H1 (cell line): ENCODE data around the gene SLC19A1. TPM values are rescaled to one million over a fixed set of nuclear protein-coding genes. Genes with fewer than 3 reads are reported as not detected.

Source experiments
- CTCF ChIA-PET: fragments of 300-600 bp; sonication (Branson Sonifier 250); formaldehyde crosslinking; loops from one replicate; lab custom pipeline; 2021; ENCODE audit not compliant: partially characterized antibody; lab: Charles Lee
- POLR2A ChIA-PET: fragments of 300-600 bp; sonication (Branson Sonifier 250); formaldehyde crosslinking; loops from one replicate; lab custom pipeline; 2021; ENCODE audit warnings: inconsistent platforms; ENCODE audit not compliant: partially characterized antibody; lab: Charles Lee
- DNase-seq, 2 experiments: peaks; one replicate each; pipeline versions ENCODE4 v3.0.0 to v3.0.0-alpha.2; 2010 to 2022; ENCODE audit warnings: low spot score in 2 of 2, low read depth in 1 of 2, mixed read lengths in 1 of 2
- FAIRE-seq: peaks from 2 replicates; lab custom pipeline; 2011; peaks lifted over from hg19 to GRCh38; lab: Jason Lieb, UNC
- H2AFZ ChIP-seq: 2 replicates; pipeline ENCODE4 v1.8.1; 2012; ENCODE audit warnings: low read length, inconsistent platforms
- H2AK5ac ChIP-seq: 2 replicates; pipeline ENCODE4 v1.6.1; 2013; ENCODE audit warnings: low read depth, low read length
- H2BK120ac ChIP-seq: replicated peaks from 2 replicates; pipeline ENCODE3; 2013; ENCODE audit warnings: low read depth, low read length, inconsistent platforms
- H2BK12ac ChIP-seq: 2 replicates; pipeline ENCODE4 v1.6.1; 2013; ENCODE audit warnings: low read depth, low read length
- H2BK15ac ChIP-seq: 2 replicates; pipeline ENCODE4 v1.6.1; 2013; ENCODE audit warnings: low read length
- H2BK20ac ChIP-seq: 2 replicates; pipeline ENCODE4 v1.6.1; 2013; ENCODE audit warnings: low read length
- H2BK5ac ChIP-seq: 2 replicates; pipeline ENCODE4 v1.6.1; 2013; ENCODE audit warnings: low read depth, low read length
- H3K14ac ChIP-seq: 2 replicates; pipeline ENCODE4 v1.6.1; 2013; ENCODE audit warnings: inconsistent platforms; ENCODE audit not compliant: insufficient read length
- H3K18ac ChIP-seq: 2 replicates; pipeline ENCODE4 v1.6.1; 2013; ENCODE audit warnings: low read length; ENCODE audit errors: extremely low read depth
- H3K23ac ChIP-seq: 2 replicates; pipeline ENCODE4 v1.6.1; 2013; ENCODE audit warnings: inconsistent platforms; ENCODE audit not compliant: insufficient read length
- H3K23me2 ChIP-seq: 2 replicates; pipeline ENCODE4 v1.6.1; 2013; ENCODE audit warnings: low read depth, low read length
- H3K27ac ChIP-seq: 2 replicates; pipeline ENCODE4 v1.6.1; 2011; ENCODE audit warnings: low read depth, low read length, inconsistent platforms
- H3K27me3 ChIP-seq, 4 experiments: replicated peaks in 1 of 4; 1 replicate in 1 of 4; 2 replicates in 3 of 4; pipeline versions ENCODE4 v1.6.1 to v1.8.1; 2011 to 2013; ENCODE audit warnings: low read length in 3 of 4, mild to moderate bottlenecking in 3 of 4, inconsistent platforms in 2 of 4, mixed read lengths in 2 of 4, moderate library complexity in 1 of 4; ENCODE audit not compliant: control insufficient read depth in 3 of 4, insufficient read depth in 3 of 4; ENCODE audit errors: extremely low read depth in 1 of 4
- H3K36me3 ChIP-seq, 4 experiments: 2 replicates each; pipeline versions ENCODE4 v1.6.1 to v1.8.1; 2011 to 2013; ENCODE audit warnings: mild to moderate bottlenecking in 4 of 4, low read length in 3 of 4, moderate library complexity in 2 of 4, control low read depth in 1 of 4, inconsistent platforms in 1 of 4; ENCODE audit not compliant: insufficient read depth in 4 of 4, control insufficient read depth in 2 of 4
- H3K4ac ChIP-seq: replicated peaks from 2 replicates; pipeline ENCODE3; 2013; ENCODE audit warnings: low read length, low read depth, mixed read lengths, inconsistent platforms; ENCODE audit not compliant: insufficient read length
- H3K4me1 ChIP-seq, 4 experiments: replicated peaks in 1 of 4; 1 replicate in 1 of 4; 2 replicates in 3 of 4; pipeline versions ENCODE4 v1.6.1 to v1.8.1; 2011 to 2013; ENCODE audit warnings: low read length in 3 of 4, inconsistent platforms in 2 of 4, mixed read lengths in 1 of 4; ENCODE audit not compliant: insufficient read depth in 4 of 4, control insufficient read depth in 3 of 4
- H3K4me2 ChIP-seq, 2 experiments: 2 replicates each; pipeline versions ENCODE4 v1.6.1 to v1.8.1; 2011 to 2013; ENCODE audit warnings: low read depth in 2 of 2, low read length in 2 of 2, control low read depth in 1 of 2, inconsistent platforms in 1 of 2, mild to moderate bottlenecking in 1 of 2; ENCODE audit not compliant: insufficient read depth in 1 of 2
- H3K4me3 ChIP-seq, 4 experiments: fragments of 200-600, 300-600 bp in 1 of 4; sonication (generic), shearing (Covaris generic), sonication (Bioruptor Twin) in 1 of 4; 2 replicates each; pipeline versions ENCODE4 v1.5.1 to v1.8.1; 2011 to 2016; ENCODE audit warnings: low read length in 4 of 4, low read depth in 3 of 4, control low read depth in 2 of 4, inconsistent platforms in 2 of 4, mild to moderate bottlenecking in 2 of 4, mixed read lengths in 1 of 4, moderate library complexity in 1 of 4; ENCODE audit not compliant: insufficient read depth in 2 of 4; ENCODE audit errors: extremely low read depth in 1 of 4
- H3K56ac ChIP-seq: replicated peaks from 2 replicates; pipeline ENCODE3; 2013; ENCODE audit warnings: low read depth, mild to moderate bottlenecking, mixed read lengths, low read length, inconsistent platforms; ENCODE audit not compliant: insufficient read length
- H3K79me1 ChIP-seq: 2 replicates; pipeline ENCODE4 v1.6.1; 2013; ENCODE audit warnings: low read depth, low read length, control low read depth
- H3K79me2 ChIP-seq, 2 experiments: 2 replicates each; pipeline versions ENCODE4 v1.6.1 to v1.8.1; 2012 to 2013; ENCODE audit warnings: low read length in 2 of 2, mild to moderate bottlenecking in 2 of 2, inconsistent platforms in 1 of 2; ENCODE audit not compliant: insufficient read depth in 2 of 2, control insufficient read depth in 1 of 2
- H3K9ac ChIP-seq, 4 experiments: replicated peaks in 1 of 4; 1 replicate in 1 of 4; 2 replicates in 3 of 4; pipeline versions ENCODE4 v1.6.1 to v1.8.1; 2011 to 2013; ENCODE audit warnings: low read depth in 3 of 4, low read length in 3 of 4, control low read depth in 2 of 4, mild to moderate bottlenecking in 2 of 4, moderate library complexity in 2 of 4, inconsistent platforms in 1 of 4; ENCODE audit errors: extremely low read depth in 1 of 4
- H3K9me3 ChIP-seq, 2 experiments: 2 replicates each; pipeline versions ENCODE4 v1.6.1 to v1.8.1; 2012 to 2013; ENCODE audit warnings: mild to moderate bottlenecking in 2 of 2, moderate library complexity in 2 of 2, control low read depth in 1 of 2, inconsistent platforms in 1 of 2, low read depth in 1 of 2, low read length in 1 of 2, mixed read lengths in 1 of 2; ENCODE audit not compliant: insufficient read depth in 2 of 2
- H4K20me1 ChIP-seq, 2 experiments: replicated peaks in 1 of 2; 2 replicates each; pipeline versions ENCODE3 to v1.8.1; 2011 to 2013; ENCODE audit warnings: inconsistent platforms in 2 of 2, low read length in 2 of 2, mild to moderate bottlenecking in 1 of 2; ENCODE audit not compliant: insufficient read depth in 2 of 2, control insufficient read depth in 1 of 2
- H4K5ac ChIP-seq: 2 replicates; pipeline ENCODE4 v1.6.1; 2013; ENCODE audit warnings: low read length, low read depth, mixed read lengths, inconsistent platforms; ENCODE audit not compliant: insufficient read length
- H4K8ac ChIP-seq: 2 replicates; pipeline ENCODE4 v1.8.0; 2013; ENCODE audit warnings: mild to moderate bottlenecking, moderate library complexity, low read length, inconsistent platforms; ENCODE audit not compliant: insufficient read depth; ENCODE audit errors: extremely low read depth
- H4K91ac ChIP-seq: replicated peaks from 2 replicates; pipeline ENCODE3; 2013; ENCODE audit warnings: low read length, mixed read lengths, inconsistent platforms; ENCODE audit not compliant: insufficient read length
- SP4 ChIP-seq: IDR thresholded peaks from 2 replicates; pipeline ENCODE4 v1.6.1; 2012; ENCODE audit warnings: low read length, inconsistent platforms
- WGBS, 2 experiments: shearing (Covaris generic) in 1 of 2; methylation state at CpG; one replicate each; pipeline versions ENCODE4 v1.1.6 to v1.1.7; 2013 to 2015; ENCODE audit warnings: low lambda C conversion rate in 2 of 2, mixed read lengths in 2 of 2, inconsistent platforms in 1 of 2, low coverage in 1 of 2, missing lambda C conversion rate in 1 of 2; ENCODE audit not compliant: insufficient replicate concordance in 2 of 2, insufficient coverage in 1 of 2, insufficient read length in 1 of 2; ENCODE audit errors: extremely low coverage in 1 of 2, missing lambda C conversion rate in 1 of 2; 5-methylcytosine and 5-hydroxymethylcytosine counted together
- polyA plus RNA-seq, 7 experiments: library from polyadenylated mRNA; depleted of rRNA in 3 of 7; stranded (reverse) in 5 of 7; unstranded in 2 of 7; fragments of >200 nt in 5 of 7; fragments of 200-250 nt in 2 of 7; gene quantifications; 1 replicate in 5 of 7; 2 replicates in 1 of 7; 4 replicates in 1 of 7; pipeline versions ENCODE4 v1.2.1 to v1.2.3, GENCODE V29; 2011 to 2013; ENCODE audit warnings: missing spikeins in 2 of 7, mixed read lengths in 2 of 7
- total RNA-seq: library from RNA; stranded (reverse); fragmentation: NEBNext Ultra II Directional; extraction: Animal tissue kit (Norgen Biotek cat#: 25700); gene quantifications from 2 replicates; pipeline ENCODE4 v1.2.1, GENCODE V29; 2021
- TF ChIP-seq, protein P1 (sequence below), 3 experiments: IDR thresholded peaks; 1 replicate in 2 of 3; 2 replicates in 1 of 3; pipeline versions ENCODE4 v1.5.1 to v1.6.1; 2011; ENCODE audit warnings: low read length in 3 of 3, mild to moderate bottlenecking in 3 of 3, inconsistent platforms in 2 of 3, low read depth in 1 of 3, moderate library complexity in 1 of 3; ENCODE audit not compliant: insufficient read depth in 1 of 3; ENCODE audit errors: control extremely low read depth in 1 of 3

Gene SLC19A1
- total and polyA plus RNA-seq, 2 of the 8 experiments (the other 6 are each of a cell fraction or from before 2014, with no cell fraction given) = 31.6 to 43.8 TPM

GRCh38 chr21:45473496-45474322 lies 68.5 kb downstream of the SLC19A1 start:
- ChIA-PET POLR2A (interaction anchor here (0.6 to 1.2 kb wide), 2 partner anchors 9 to 842 kb away, joined by 3 to 4 read pairs; no protein-coding TSS in a partner anchor), CTCF (interaction anchor here (0.9 to 1.8 kb wide), 4 partner anchors 9 to 184 kb away, joined by 3 to 4 read pairs (median 4); no protein-coding TSS in a partner anchor)
- WGBS, 2 experiments = 94% methylated on average over 24 of the region's 24 CpGs; no CpG with 5 or more reads in 1 of the 2 experiments
- Histone ChIP-seq H3K4ac (no peak overlapping the region), H2BK5ac (no peak overlapping the region), H4K91ac (no peak overlapping the region), H2BK120ac (no peak overlapping the region), H2AK5ac (0 out of 2 replicates have a peak overlapping the region, but pooled peaks have one; percentile 17), H3K27me3 (no peaks in the 10 kb centered on the region), H3K27ac (no peak overlapping the region), H3K9ac (no peak overlapping the region), H3K79me2 (peaks cover 0 to 32% of the 10 kb centered on the region in 2 experiments; a peak in 2 of 4 replicates), H3K23me2 (peaks cover 8% of the 10 kb centered on the region), H3K23ac (no peak overlapping the region), H2BK12ac (no peak overlapping the region), H4K8ac (no peak overlapping the region), H3K56ac (no peak overlapping the region), H3K4me1 (no peaks in the 10 kb centered on the region; a peak in 1 of 7 replicates), H3K36me3 (peaks cover 2 to 51% (median 24%) of the 10 kb centered on the region in 4 experiments), H4K20me1 (peaks cover 16 to 20% of the 10 kb centered on the region in 2 experiments), H2BK20ac (no peak overlapping the region), H3K18ac (no peak overlapping the region), H2AFZ (no peak overlapping the region), H3K4me2 (no peak overlapping the region), H3K14ac (no peak overlapping the region), H3K4me3 (no peak overlapping the region), H3K9me3 (peaks cover 0 to under 1% of the 10 kb centered on the region in 2 experiments; a peak in 1 of 4 replicates), H3K79me1 (peaks cover 12% of the 10 kb centered on the region), H2BK15ac (no peak overlapping the region), H4K5ac (no peak overlapping the region)
- FAIRE-seq (no peak), DNase-seq (no peak)
- TF ChIP-seq, protein P1, sequence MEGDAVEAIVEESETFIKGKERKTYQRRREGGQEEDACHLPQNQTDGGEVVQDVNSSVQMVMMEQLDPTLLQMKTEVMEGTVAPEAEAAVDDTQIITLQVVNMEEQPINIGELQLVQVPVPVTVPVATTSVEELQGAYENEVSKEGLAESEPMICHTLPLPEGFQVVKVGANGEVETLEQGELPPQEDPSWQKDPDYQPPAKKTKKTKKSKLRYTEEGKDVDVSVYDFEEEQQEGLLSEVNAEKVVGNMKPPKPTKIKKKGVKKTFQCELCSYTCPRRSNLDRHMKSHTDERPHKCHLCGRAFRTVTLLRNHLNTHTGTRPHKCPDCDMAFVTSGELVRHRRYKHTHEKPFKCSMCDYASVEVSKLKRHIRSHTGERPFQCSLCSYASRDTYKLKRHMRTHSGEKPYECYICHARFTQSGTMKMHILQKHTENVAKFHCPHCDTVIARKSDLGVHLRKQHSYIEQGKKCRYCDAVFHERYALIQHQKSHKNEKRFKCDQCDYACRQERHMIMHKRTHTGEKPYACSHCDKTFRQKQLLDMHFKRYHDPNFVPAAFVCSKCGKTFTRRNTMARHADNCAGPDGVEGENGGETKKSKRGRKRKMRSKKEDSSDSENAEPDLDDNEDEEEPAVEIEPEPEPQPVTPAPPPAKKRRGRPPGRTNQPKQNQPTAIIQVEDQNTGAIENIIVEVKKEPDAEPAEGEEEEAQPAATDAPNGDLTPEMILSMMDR (IDR thresholded peaks at IDR 0.05; ENCODE audit: control extremely low read depth in 1 of 3, insufficient read depth in 1 of 3, low read depth in 1 of 3, low read length in 3 of 3) = peak in 1 of 3 experiments; percentile 2; a peak in 1 of 4 replicates
- no peak for TF ChIP-seq SP4
